ENCODE measurements around the gene ECE1. TPM values are rescaled to one million over a fixed set of nuclear protein-coding genes. Genes with fewer than 3 reads are reported as not detected.

Gene ECE1
- total RNA-seq, 1 donor from 2014 or later, result 53.5 TPM

- intact Hi-C loops (cut with micrococcal nuclease), result no loop called here
These were observed 18.8 kb upstream of the ECE1 start for GRCh38 chr1:21308847-21309652.

- intact Hi-C loops (cut with micrococcal nuclease), result no loop called here
These were observed 18.1 kb upstream of the ECE1 start for GRCh38 chr1:21308330-21308729.

- intact Hi-C loops (cut with micrococcal nuclease), result no loop called here
These were observed 17.5 kb upstream of the ECE1 start for GRCh38 chr1:21307663-21308305.

- intact Hi-C loops (cut with micrococcal nuclease), result no loop called here
These were observed 16.9 kb upstream of the ECE1 start for GRCh38 chr1:21307210-21307609.

- intact Hi-C loops (cut with micrococcal nuclease), result no loop called here
These were observed 15.6 kb upstream of the ECE1 start for GRCh38 chr1:21305900-21306189.

GRCh38 chr1:21305155-21305899, 15.1 kb upstream of the ECE1 start:
- intact Hi-C loops (cut with micrococcal nuclease), result no loop called here

GRCh38 chr1:21304488-21304887, 14.2 kb upstream of the ECE1 start:
- intact Hi-C loops (cut with micrococcal nuclease), result no loop called here

- intact Hi-C loops (cut with micrococcal nuclease), result no loop called here
These were observed 12.8 kb upstream of the ECE1 start for GRCh38 chr1:21302747-21303715.

GRCh38 chr1:21301794-21302440, 11.7 kb upstream of the ECE1 start:
- intact Hi-C loops (cut with micrococcal nuclease), result no loop called here

GRCh38 chr1:21300774-21301173, 10.5 kb upstream of the ECE1 start:
- intact Hi-C loops (cut with micrococcal nuclease), result no loop called here

- intact Hi-C loops (cut with micrococcal nuclease), result no loop called here
These were observed 9.6 kb upstream of the ECE1 start for GRCh38 chr1:21299780-21300395.

GRCh38 chr1:21298981-21299391, 8.7 kb upstream of the ECE1 start:
- intact Hi-C loops (cut with micrococcal nuclease), result no loop called here

GRCh38 chr1:21297975-21298374, 7.7 kb upstream of the ECE1 start:
- intact Hi-C loops (cut with micrococcal nuclease), result no loop called here

GRCh38 chr1:21296509-21297354, 6.5 kb upstream of the ECE1 start:
- intact Hi-C loops (cut with micrococcal nuclease), result no loop called here

GRCh38 chr1:21295545-21295944, 5.3 kb upstream of the ECE1 start:
- intact Hi-C loops (cut with micrococcal nuclease), result loop anchor here (2.0 kb wide), 2 partner anchors 25 to 29 kb away; no protein-coding TSS in a partner anchor

- intact Hi-C loops (cut with micrococcal nuclease), result loop anchor here (2.0 kb wide), 2 partner anchors 24 to 30 kb away; no protein-coding TSS in a partner anchor
These were observed 4.7 kb upstream of the ECE1 start for GRCh38 chr1:21295002-21295401.

- intact Hi-C loops (cut with micrococcal nuclease), result loop anchor here (1.0 to 5.0 kb wide), 5 partner anchors 24 to 488 kb away; partner anchors contain the start of gene USP48
These were observed 4.2 kb upstream of the ECE1 start for GRCh38 chr1:21294266-21294989.

- intact Hi-C loops (cut with micrococcal nuclease), result loop anchor here (1.0 to 5.0 kb wide), 5 partner anchors 23 to 489 kb away; partner anchors contain the start of gene USP48
These were observed 3.4 kb upstream of the ECE1 start for GRCh38 chr1:21293537-21294265.

Measured in T-helper 2 cell treated with Interferon-gamma antibody and Interleukin-4, amounts not matched to agents 100 ng/mL and 5 ng/mL, for 36 hours (primary cell).